Loucy (cell line): ENCODE results near the gene SORCS1.
A peak's percentile ranks its signal among the peaks of the same experiment; 100 is the strongest.

Experiments
- H2AFZ ChIP-seq: fragments of 200-600 bp; sonication (generic); 2 replicates; pipeline ENCODE4 v1.6.0; 2016; ENCODE audit warnings: antibody characterized with exemption, mild to moderate bottlenecking, low read length, moderate library complexity
- H3F3A ChIP-seq: fragments of 200-600 bp; 2 replicates; pipeline ENCODE4 v1.6.0; 2016; ENCODE audit warnings: antibody characterized with exemption, low read depth, mild to moderate bottlenecking
- H3K27me3 ChIP-seq: fragments of 200-600 bp; sonication (generic); 2 replicates; pipeline ENCODE4 v1.6.1; 2014; ENCODE audit warnings: low read length, mild to moderate bottlenecking; ENCODE audit not compliant: insufficient read depth, poor library complexity, severe bottlenecking
- H3K36me3 ChIP-seq: fragments of 200-600 bp; sonication (generic); 2 replicates; pipeline ENCODE4 v1.6.1; 2016; ENCODE audit warnings: low read length; ENCODE audit not compliant: insufficient read depth
- H3K4me1 ChIP-seq: fragments of 200-600 bp; sonication (generic); 2 replicates; pipeline ENCODE4 v1.5.1; 2014; ENCODE audit warnings: low read length, mild to moderate bottlenecking; ENCODE audit not compliant: insufficient read depth, poor library complexity, severe bottlenecking
- H3K4me2 ChIP-seq: fragments of 200-600 bp; sonication (generic); 2 replicates; pipeline ENCODE4 v1.6.0; 2014; ENCODE audit warnings: antibody characterized with exemption, low read length, low read depth, mild to moderate bottlenecking; ENCODE audit not compliant: poor library complexity, severe bottlenecking
- H3K4me3 ChIP-seq: fragments of 200-600 bp; sonication (generic); 2 replicates; pipeline ENCODE4 v1.5.1; 2014; ENCODE audit warnings: low read length, mild to moderate bottlenecking, mixed read lengths; ENCODE audit not compliant: poor library complexity, severe bottlenecking
- H3K79me2 ChIP-seq: fragments of 200-600 bp; sonication (generic); 2 replicates; pipeline ENCODE4 v1.6.1; 2014; ENCODE audit warnings: low read length; ENCODE audit not compliant: insufficient read depth
- H3K9ac ChIP-seq: fragments of 200-600 bp; sonication (generic); 2 replicates; pipeline ENCODE4 v1.6.0; 2014; ENCODE audit warnings: mild to moderate bottlenecking, low read depth, low read length, moderate library complexity; ENCODE audit not compliant: poor library complexity, severe bottlenecking
- H3K9me2 ChIP-seq: fragments of 200-600 bp; sonication (generic); replicated peaks from 2 replicates; pipeline ENCODE4 v1.6.1; 2016; ENCODE audit warnings: low read depth, low read length, mixed read lengths
- H3K9me3 ChIP-seq: fragments of 200-600 bp; sonication (generic); 2 replicates; pipeline ENCODE4 v1.6.1; 2014; ENCODE audit warnings: mild to moderate bottlenecking, antibody characterized with exemption, low read length, low read depth; ENCODE audit not compliant: insufficient read depth
- H4K20me1 ChIP-seq: fragments of 200-600 bp; sonication (generic); 2 replicates; pipeline ENCODE4 v1.6.0; 2014; ENCODE audit warnings: antibody characterized with exemption, low read length, mild to moderate bottlenecking; ENCODE audit not compliant: insufficient read depth, poor library complexity, severe bottlenecking
- EZH2phosphoT487 ChIP-seq: fragments of 200-600 bp; IDR thresholded peaks from 2 replicates; pipeline ENCODE4 v1.6.1; 2018; ENCODE audit warnings: antibody characterized with exemption, mild to moderate bottlenecking, moderate library complexity, borderline replicate concordance
- TF ChIP-seq, protein P1 (sequence below): fragments of 200-600 bp; sonication (generic); conservative IDR thresholded peaks from 2 replicates; pipeline ENCODE4 v1.5.1; 2014; ENCODE audit warnings: mild to moderate bottlenecking, antibody characterized with exemption, low read length

Gene SORCS1

DNA sequence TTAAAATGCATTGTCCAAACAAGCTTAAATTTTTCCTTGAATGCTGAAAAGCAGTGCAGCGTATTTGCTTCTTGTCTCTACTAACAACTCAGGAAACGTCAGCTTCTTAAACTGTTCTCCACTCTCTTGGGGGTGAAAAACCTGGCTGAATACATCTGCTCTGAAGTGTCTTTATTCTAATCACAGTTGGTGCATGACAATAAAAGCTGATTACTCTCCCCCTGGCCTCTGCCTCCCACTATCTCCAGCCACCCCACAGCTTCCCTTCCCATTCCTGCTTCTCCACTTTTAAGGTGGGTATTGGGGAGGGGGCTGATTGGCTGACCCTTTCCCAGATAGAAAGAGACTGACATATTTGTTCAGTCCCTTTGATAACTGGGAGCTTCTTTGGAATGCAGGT, 456.0 kb downstream of the SORCS1 start:
- H3K4me2 ChIP-seq, result no peak overlapping the region

DNA sequence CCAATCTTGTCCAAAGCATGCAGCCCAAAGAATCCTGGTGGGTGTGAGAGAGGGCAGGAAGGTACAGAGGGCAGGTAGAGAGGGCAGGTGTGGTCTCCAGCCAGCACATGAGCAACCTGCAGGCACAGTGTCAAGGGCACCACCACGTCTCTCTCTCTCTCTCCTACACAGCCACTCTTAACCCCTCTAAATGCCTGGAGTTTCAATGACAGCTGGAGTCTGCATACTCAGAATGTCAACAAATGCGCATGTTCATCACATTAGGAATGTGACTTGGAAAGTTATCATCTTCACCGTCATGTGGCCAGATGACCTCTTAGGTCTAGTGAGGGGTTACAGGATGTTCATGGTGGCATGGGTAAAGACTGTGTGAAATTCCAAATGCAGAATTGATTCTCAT, 456.8 kb downstream of the SORCS1 start:
- no peaks in the 10 kb centered on the region for H3F3A ChIP-seq
- H3K9me3 ChIP-seq, result no peaks in the 10 kb centered on the region
- no peaks in the 10 kb centered on the region for H4K20me1 ChIP-seq
- H3K9ac ChIP-seq, result no peak overlapping the region
- no peaks in the 10 kb centered on the region for H3K36me3 ChIP-seq
- H3K79me2 ChIP-seq, result no peaks in the 10 kb centered on the region
- peaks cover 6% of the 10 kb centered on the region for H3K4me1 ChIP-seq
- H2AFZ ChIP-seq, result no peak overlapping the region
- no peak overlapping the region for H3K4me2 ChIP-seq
- no peak overlapping the region for H3K4me3 ChIP-seq
- H3K9me2 ChIP-seq, result no peaks in the 10 kb centered on the region
- TF ChIP-seq, protein P1, sequence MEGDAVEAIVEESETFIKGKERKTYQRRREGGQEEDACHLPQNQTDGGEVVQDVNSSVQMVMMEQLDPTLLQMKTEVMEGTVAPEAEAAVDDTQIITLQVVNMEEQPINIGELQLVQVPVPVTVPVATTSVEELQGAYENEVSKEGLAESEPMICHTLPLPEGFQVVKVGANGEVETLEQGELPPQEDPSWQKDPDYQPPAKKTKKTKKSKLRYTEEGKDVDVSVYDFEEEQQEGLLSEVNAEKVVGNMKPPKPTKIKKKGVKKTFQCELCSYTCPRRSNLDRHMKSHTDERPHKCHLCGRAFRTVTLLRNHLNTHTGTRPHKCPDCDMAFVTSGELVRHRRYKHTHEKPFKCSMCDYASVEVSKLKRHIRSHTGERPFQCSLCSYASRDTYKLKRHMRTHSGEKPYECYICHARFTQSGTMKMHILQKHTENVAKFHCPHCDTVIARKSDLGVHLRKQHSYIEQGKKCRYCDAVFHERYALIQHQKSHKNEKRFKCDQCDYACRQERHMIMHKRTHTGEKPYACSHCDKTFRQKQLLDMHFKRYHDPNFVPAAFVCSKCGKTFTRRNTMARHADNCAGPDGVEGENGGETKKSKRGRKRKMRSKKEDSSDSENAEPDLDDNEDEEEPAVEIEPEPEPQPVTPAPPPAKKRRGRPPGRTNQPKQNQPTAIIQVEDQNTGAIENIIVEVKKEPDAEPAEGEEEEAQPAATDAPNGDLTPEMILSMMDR, result no peak
- no peak for TF ChIP-seq EZH2phosphoT487
- no peaks in the 10 kb centered on the region for H3K27me3 ChIP-seq

More for the DNA sequence above, 456.0 kb downstream of the SORCS1 start:
- Histone ChIP-seq H3K9ac (no peak overlapping the region), H4K20me1 (no peaks in the 10 kb centered on the region), H3F3A (no peaks in the 10 kb centered on the region), H3K36me3 (no peaks in the 10 kb centered on the region), H2AFZ (no peak overlapping the region), H3K27me3 (no peaks in the 10 kb centered on the region), H3K9me2 (no peaks in the 10 kb centered on the region), H3K4me1 (peaks cover 12% of the 10 kb centered on the region), H3K79me2 (no peaks in the 10 kb centered on the region), H3K4me3 (no peak overlapping the region), H3K9me3 (no peaks in the 10 kb centered on the region)
- TF ChIP-seq EZH2phosphoT487, result no peak
- TF ChIP-seq, protein P1, result no peak

DNA sequence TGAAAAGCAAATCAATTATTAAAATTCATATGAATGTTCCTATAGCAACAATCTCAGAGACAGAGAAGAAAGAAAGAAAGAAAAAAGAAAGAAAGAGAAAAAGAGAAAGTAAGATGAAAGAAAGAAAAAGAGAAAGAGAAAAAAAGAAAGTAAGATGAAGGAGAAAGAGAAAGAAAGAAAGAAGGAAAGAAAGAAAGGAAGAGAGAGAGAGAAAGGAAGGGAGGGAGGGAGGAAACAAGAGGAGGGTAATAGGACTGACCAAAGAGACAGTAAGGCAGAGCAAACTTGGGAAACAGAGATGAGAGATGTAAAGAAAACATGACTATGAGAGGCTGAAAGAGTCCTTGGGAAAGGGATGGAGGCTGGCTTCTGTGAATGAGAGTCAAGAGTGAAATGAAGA, 458.4 kb downstream of the SORCS1 start:
- Histone ChIP-seq H3K4me3 (no peak overlapping the region), H3K4me2 (no peak overlapping the region), H3K9me2 (no peaks in the 10 kb centered on the region), H3K27me3 (no peaks in the 10 kb centered on the region), H3K79me2 (no peaks in the 10 kb centered on the region), H3F3A (no peaks in the 10 kb centered on the region), H3K9ac (no peak overlapping the region), H3K4me1 (no peaks in the 10 kb centered on the region), H2AFZ (peak overlapping the region; percentile 79; the same call in 1 of the 2 replicates), H4K20me1 (no peaks in the 10 kb centered on the region), H3K36me3 (no peaks in the 10 kb centered on the region), H3K9me3 (no peaks in the 10 kb centered on the region)
- TF ChIP-seq EZH2phosphoT487, result no peak
- TF ChIP-seq, protein P1, result no peak
